Heart left ventricle (tissue), 13 donors: ENCODE results near the gene ANO4.

ENCODE experiments used
- CTCF ChIP-seq, 12 donors: fragments of 200-600 bp; sonication (generic) in 4 of 12; IDR thresholded peaks; one replicate each; pipeline versions ENCODE4 v1.5.0 to v1.8.0; 2018 to 2022; ENCODE audit warnings: antibody characterized with exemption in 12 of 12, mild to moderate bottlenecking in 5 of 12
- POLR2A ChIP-seq, 2 donors: fragments of 450-650 bp; IDR thresholded peaks; one replicate each; pipeline ENCODE4 v1.6.1; 2017; ENCODE audit warnings: antibody characterized with exemption in 2 of 2, mild to moderate bottlenecking in 2 of 2, moderate library complexity in 2 of 2
- donor health status: ischemic (EF 13 %, LVEDD 7.1; RV severe dilation, severe dysfunction).
- donor health status: DM: no; HTN: yes; CAD: no.
- donor health status: DM: no; HTN: no; CAD: no.
- donor health status: ischemic (EF 25% LVEDD 6.9; RV normal size, moderate dysfunction).
- donor health status: ischemic (EF 25% LVEDD 5.7; RV mildly dilated, moderate dysfunction).
- donor health status: ischemic (EF 35%, LVEDD 5.7; RV mildly dilated, moderate dysfunction).
- donor health status: nonischemic (EF 11% LVEDD 7.7; RV severe dilation, severe dysfunction).
- donor health status: DM: yes; HTN: yes; CAD: no.
- donor health status: PGD.
- donor health status: ischemic (EF 29% LVEDD 5.4; RV normal size, mild dysfunction).
- donor health status: nonischemic (EF 23%, LVEDD 6.1; RV moderate dilation, normal function).

- TF ChIP-seq CTCF (IDR thresholded peaks at IDR 0.05) (no peak), POLR2A (IDR thresholded peaks at IDR 0.05) (no peak)
Measured at GRCh38 chr12:100932571-100932970, 138.0 kb downstream of the ANO4 start.
